Measurements from ENCODE around the gene NFATC2IP. TPM values are rescaled to one million over a fixed set of nuclear protein-coding genes. Genes with fewer than 3 reads are reported as not detected.

The NFATC2IP gene
- total and polyA plus RNA-seq, 9 of the 15 experiments (the other 6 are each of a cell fraction or from before 2014, with no cell fraction given), result 15.6 to 106 (median 46.9) TPM

- TF ChIP-seq DLX4 (CRISPR knock-in tag; IDR thresholded peaks at IDR 0.05) (no peak), MXI1 (IDR thresholded peaks at IDR 0.05; ENCODE audit: low read depth, low read length) (peak; percentile 57; the same call in 1 of the 2 replicates), ZNF354B (CRISPR knock-in tag; IDR thresholded peaks at IDR 0.05) (no peak), HIVEP1 (CRISPR knock-in tag; IDR thresholded peaks at IDR 0.05) (no peak), PHF8 (IDR thresholded peaks at IDR 0.05; ENCODE audit: borderline replicate concordance, low read length) (peak; percentile 66; the same call in 1 of the 2 replicates), ZNF280A (IDR thresholded peaks at IDR 0.05; ENCODE audit: low read depth, partially characterized antibody) (no peak), CHAMP1 (IDR thresholded peaks at IDR 0.05) (no peak), ELK1 (CRISPR knock-in tag; IDR thresholded peaks at IDR 0.05) (no peak), POLR2G (IDR thresholded peaks at IDR 0.05; ENCODE audit: low read depth, low read length) (peak; percentile 93), CBX2 (IDR thresholded peaks at IDR 0.05; ENCODE audit: insufficient read depth, low read length, poor library complexity, severe bottlenecking) (no peak), BCL6 (CRISPR knock-in tag; IDR thresholded peaks at IDR 0.05) (no peak), KAT2B (IDR thresholded peaks at IDR 0.05; ENCODE audit: low read depth, low read length) (no peak), BRF2 (IDR thresholded peaks at IDR 0.05; ENCODE audit: borderline replicate concordance, insufficient read depth, insufficient read length) (no peak), BHLHE40 (IDR thresholded peaks at IDR 0.05; ENCODE audit: low read length) (peak; percentile 72), HMGN3 (IDR thresholded peaks at IDR 0.05; ENCODE audit: borderline replicate concordance, extremely low read depth, insufficient read length, low read depth, low read length) (no peak), ZZZ3 (IDR thresholded peaks at IDR 0.05) (no peak), BDP1 (IDR thresholded peaks at IDR 0.05; ENCODE audit: insufficient read depth, insufficient read length) (no peak), FOXM1 (IDR thresholded peaks at IDR 0.05; ENCODE audit: low read depth) (no peak), FOXM1 (CRISPR knock-in tag; IDR thresholded peaks at IDR 0.05; ENCODE audit: low read depth) (no peak; the same call in 1 of the 2 replicates), STAG1 (CRISPR knock-in tag; IDR thresholded peaks at IDR 0.05; ENCODE audit: borderline replicate concordance) (no peak)
These were observed at the start of gene NFATC2IP (continued) for GRCh38 chr16:28950648-28951409.

All from K562 (cell line).